HG02938 (cell line): Measurements from ENCODE around the gene ATF6.
"Not testable (repeated sequence)": the region's sequence is repeated elsewhere in the genome, so short reads cannot be mapped to it uniquely, and the experiment has no call there.

ENCODE experiments used
- ATAC-seq: cut with Tn5 transposase; IDR thresholded peaks from one replicate; pipeline ENCODE4 v1.9.1; 2021; ENCODE audit warnings: mild to moderate bottlenecking, moderate library complexity; ENCODE audit not compliant: unreplicated experiment

ATF6 gene

GRCh38 chr1:161766102-161766981 lies at the start of gene ATF6:
Gene ATF6, plus strand, starts transcription at chr1:161766320. Its CDS starts 41 bp downstream, at chr1:161766361.
- ATAC-seq, result peak; percentile 55

- ATAC-seq, result peak; percentile 45
These were observed 47.4 kb upstream of the ATF6 start for GRCh38 chr1:161718559-161719324.

GRCh38 chr1:161719325-161719611 lies 46.9 kb upstream of the ATF6 start:
- peak; percentile 45 for ATAC-seq

- ATAC-seq, result no peak
These were observed 45.7 kb upstream of the ATF6 start for GRCh38 chr1:161720422-161720821.

- ATAC-seq, result no peak
These were observed 45.0 kb upstream of the ATF6 start, which contains the start of gene FCRLB for GRCh38 chr1:161720956-161721737. Gene FCRLB, plus strand, starts transcription at chr1:161721544. Its CDS starts 1,129 bp downstream, at chr1:161722673.

GRCh38 chr1:161721738-161722343 lies 44.3 kb upstream of the ATF6 start:
- no peak for ATAC-seq

- no peak for ATAC-seq
These were observed 43.7 kb upstream of the ATF6 start for GRCh38 chr1:161722406-161722805.

GRCh38 chr1:161723459-161724141 lies 42.5 kb upstream of the ATF6 start:
- ATAC-seq, result no peak

- not testable (repeated sequence) for ATAC-seq
These were observed 40.7 kb upstream of the ATF6 start for GRCh38 chr1:161725258-161725907.

- ATAC-seq, result peak; percentile 27
These were observed 40.1 kb upstream of the ATF6 start for GRCh38 chr1:161725908-161726472.

GRCh38 chr1:161726473-161727255 lies 39.5 kb upstream of the ATF6 start:
- ATAC-seq, result peak; percentile 43

GRCh38 chr1:161727256-161727924 lies 38.7 kb upstream of the ATF6 start:
- ATAC-seq, result peak; percentile 15

GRCh38 chr1:161728376-161729226 lies 37.5 kb upstream of the ATF6 start:
- ATAC-seq, result no peak

- no peak for ATAC-seq
These were observed 36.0 kb upstream of the ATF6 start for GRCh38 chr1:161730050-161730564.

GRCh38 chr1:161731241-161731640 lies 34.9 kb upstream of the ATF6 start:
- ATAC-seq, result no peak

- ATAC-seq, result no peak
These were observed 34.0 kb upstream of the ATF6 start for GRCh38 chr1:161731981-161732718.
